Hepatocyte (in vitro differentiated cells): ENCODE data around the gene CDK15. TPM values are rescaled to one million over a fixed set of nuclear protein-coding genes. Genes with fewer than 3 reads are reported as not detected.

Experiments used
- DNase-seq: peaks from one replicate; pipeline ENCODE4 v3.0.0-alpha.2; 2016; ENCODE audit warnings: low spot score
- H2AFZ ChIP-seq: fragments of 200-600 bp; sonication (generic); 2 replicates; pipeline ENCODE4 v1.6.0; 2016; ENCODE audit warnings: antibody characterized with exemption, mild to moderate bottlenecking
- H3K27ac ChIP-seq: fragments of 200-600 bp; sonication (generic); 2 replicates; pipeline ENCODE4 v1.5.1; 2016; ENCODE audit warnings: mild to moderate bottlenecking
- H3K27me3 ChIP-seq: fragments of 200-600 bp; sonication (generic); 2 replicates; pipeline ENCODE4 v1.6.1; 2016
- H3K36me3 ChIP-seq: fragments of 200-600 bp; sonication (generic); replicated peaks from 2 replicates; pipeline ENCODE4 v1.5.1; 2016; ENCODE audit warnings: low read depth; ENCODE audit not compliant: insufficient read depth
- H3K4me1 ChIP-seq: fragments of 200-600 bp; sonication (generic); 2 replicates; pipeline ENCODE4 v1.5.1; 2016; ENCODE audit warnings: mild to moderate bottlenecking, moderate library complexity; ENCODE audit not compliant: insufficient read depth
- H3K4me2 ChIP-seq: fragments of 200-600 bp; sonication (generic); 2 replicates; pipeline ENCODE4 v1.6.0; 2016
- H3K4me3 ChIP-seq: fragments of 200-600 bp; sonication (generic); 2 replicates; pipeline ENCODE4 v1.5.1; 2016; ENCODE audit warnings: mild to moderate bottlenecking
- H3K79me2 ChIP-seq: fragments of 200-600 bp; sonication (generic); 2 replicates; pipeline ENCODE4 v1.6.0; 2017; ENCODE audit warnings: mild to moderate bottlenecking
- H3K9me2 ChIP-seq: fragments of 200-600 bp; sonication (generic); replicated peaks from 2 replicates; pipeline ENCODE4 v1.6.0; 2017; ENCODE audit warnings: mild to moderate bottlenecking; ENCODE audit not compliant: insufficient read depth
- H3K9me3 ChIP-seq: fragments of 200-600 bp; sonication (generic); 2 replicates; pipeline ENCODE4 v1.5.1; 2016; ENCODE audit warnings: low read depth, mild to moderate bottlenecking
- H4K20me1 ChIP-seq: fragments of 200-600 bp; sonication (generic); 2 replicates; pipeline ENCODE4 v1.6.0; 2016; ENCODE audit warnings: mild to moderate bottlenecking; ENCODE audit not compliant: insufficient read depth, poor library complexity, severe bottlenecking
- CTCF ChIP-seq: fragments of 200-600 bp; sonication (generic); IDR thresholded peaks from 2 replicates; pipeline ENCODE4 v1.5.1; 2016; ENCODE audit warnings: antibody characterized with exemption, mild to moderate bottlenecking; ENCODE audit not compliant: poor library complexity
- EZH2 ChIP-seq: fragments of 200-600 bp; sonication (generic); IDR thresholded peaks from 2 replicates; pipeline ENCODE4 v1.6.1; 2016; ENCODE audit warnings: antibody characterized with exemption, mild to moderate bottlenecking, borderline replicate concordance
- EZH2phosphoT487 ChIP-seq: fragments of 200-600 bp; sonication (generic); IDR thresholded peaks from one replicate; pipeline ENCODE4 v1.6.1; 2018; ENCODE audit warnings: antibody characterized with exemption, mild to moderate bottlenecking, low read depth, moderate library complexity; ENCODE audit not compliant: unreplicated experiment, severe bottlenecking
- WGBS: methylation state at CpG from one replicate; pipeline ENCODE4 v1.1.6; 2016; ENCODE audit warnings: low lambda C conversion rate; ENCODE audit errors: missing lambda C conversion rate; 5-methylcytosine and 5-hydroxymethylcytosine counted together
- polyA plus RNA-seq: library from polyadenylated mRNA; unstranded; fragments of >200 nt; fragmentation: Nextera tagmentation; extraction: Ambion mirVana; gene quantifications from 2 replicates; pipeline ENCODE4 v1.2.1, GENCODE V29; 2016
- total RNA-seq: library from RNA; depleted of rRNA; stranded (reverse); fragments of >200 nt; gene quantifications from 2 replicates; pipeline ENCODE4 v1.2.3, GENCODE V29; 2014

The CDK15 gene
- total and polyA plus RNA-seq, 2 experiments from 2014 or later, result 0.17 to 4.0 TPM

GRCh38 chr2:201888426-201888800 lies 82.1 kb downstream of the CDK15 start:
- Histone ChIP-seq H3K79me2 (no peaks in the 10 kb centered on the region), H3K9me2 (no peaks in the 10 kb centered on the region), H3K4me1 (peaks cover 13% of the 10 kb centered on the region), H2AFZ (peak overlapping the region; percentile 47), H3K27ac (no peak overlapping the region), H4K20me1 (no peaks in the 10 kb centered on the region), H3K4me3 (no peak overlapping the region), H3K9me3 (no peaks in the 10 kb centered on the region), H3K27me3 (no peaks in the 10 kb centered on the region), H3K4me2 (peak overlapping the region; percentile 73), H3K36me3 (no peaks in the 10 kb centered on the region)
- WGBS, result 9% methylated on average over 8 of the region's 8 CpGs
- no peak for DNase-seq
- no peak for TF ChIP-seq EZH2phosphoT487
- no peak for TF ChIP-seq CTCF
- no peak for TF ChIP-seq EZH2

GRCh38 chr2:201890453-201890852 lies 84.1 kb downstream of the CDK15 start:
- Histone ChIP-seq H3K9me3 (no peaks in the 10 kb centered on the region), H3K79me2 (no peaks in the 10 kb centered on the region), H4K20me1 (no peaks in the 10 kb centered on the region), H3K27me3 (no peaks in the 10 kb centered on the region), H2AFZ (no peak overlapping the region), H3K4me3 (no peak overlapping the region), H3K36me3 (no peaks in the 10 kb centered on the region), H3K4me2 (no peak overlapping the region), H3K9me2 (no peaks in the 10 kb centered on the region), H3K27ac (no peak overlapping the region), H3K4me1 (peaks cover 13% of the 10 kb centered on the region)
- no peak for TF ChIP-seq EZH2
- no peak for DNase-seq

GRCh38 chr2:201891676-201892075 lies 85.3 kb downstream of the CDK15 start:
- Histone ChIP-seq H3K9me2 (no peaks in the 10 kb centered on the region), H3K9me3 (no peaks in the 10 kb centered on the region), H3K4me1 (peaks cover 13% of the 10 kb centered on the region), H3K36me3 (no peaks in the 10 kb centered on the region), H3K4me3 (no peak overlapping the region), H4K20me1 (no peaks in the 10 kb centered on the region), H2AFZ (no peak overlapping the region), H3K27ac (no peak overlapping the region), H3K4me2 (no peak overlapping the region), H3K27me3 (no peaks in the 10 kb centered on the region), H3K79me2 (no peaks in the 10 kb centered on the region)
- TF ChIP-seq CTCF, result no peak
- no peak for TF ChIP-seq EZH2
- no peak for TF ChIP-seq EZH2phosphoT487
- no peak for DNase-seq
- WGBS, result 68% methylated on average over 6 of the region's 6 CpGs

GRCh38 chr2:201892516-201892915 lies 86.2 kb downstream of the CDK15 start:
- Histone ChIP-seq H3K27me3 (no peaks in the 10 kb centered on the region), H3K36me3 (no peaks in the 10 kb centered on the region), H3K4me2 (no peak overlapping the region), H3K27ac (no peak overlapping the region), H3K9me2 (no peaks in the 10 kb centered on the region), H3K79me2 (no peaks in the 10 kb centered on the region), H3K4me1 (peaks cover 12% of the 10 kb centered on the region), H4K20me1 (no peaks in the 10 kb centered on the region), H3K9me3 (no peaks in the 10 kb centered on the region), H2AFZ (no peak overlapping the region), H3K4me3 (no peak overlapping the region)
- DNase-seq, result no peak
- 81% methylated on average over 5 of the region's 5 CpGs for WGBS
- TF ChIP-seq EZH2 (no peak), CTCF (no peak), EZH2phosphoT487 (no peak)
